IMR-90 (cell line): ENCODE data around the gene AGAP1. TPM values are rescaled to one million over a fixed set of nuclear protein-coding genes. Genes with fewer than 3 reads are reported as not detected.

Experiments
- ATAC-seq: fragments of 200-7000 bp; cut with Tn5 transposase; 2 replicates; pipeline ENCODE4 v1.9.1; 2020; ENCODE audit warnings: low read depth, mild to moderate bottlenecking, moderate library complexity
- BruUV-seq: library from RNA; stranded (reverse); fragments of 400-500 nt; replicated peaks from 2 replicates; lab custom pipeline; 2021; lab: Mats Ljungman, UMichigan
- CTCF ChIA-PET: fragments of 300-600 bp; formaldehyde crosslinking; extraction: SDS; loops from one replicate; lab custom pipeline; 2021; ENCODE audit warnings: antibody characterized with exemption; lab: Yijun Ruan, JAX
- POLR2A ChIA-PET: fragments of 300-600 bp; sonication (Branson Sonifier 250); formaldehyde crosslinking; loops from one replicate; lab custom pipeline; 2022; ENCODE audit warnings: antibody characterized with exemption; ENCODE audit not compliant: unreplicated experiment; lab: Charles Lee
- DNase-seq: peaks from one replicate; pipeline ENCODE4 v3.0.0; 2013
- H2AFZ ChIP-seq: replicated peaks from 2 replicates; pipeline ENCODE3; 2013; ENCODE audit warnings: low read length, mild to moderate bottlenecking; ENCODE audit not compliant: poor library complexity
- H2AK5ac ChIP-seq: 2 replicates; pipeline ENCODE4 v1.6.1; 2013; ENCODE audit warnings: low read depth, low read length, inconsistent platforms
- H2AK9ac ChIP-seq: replicated peaks from 2 replicates; pipeline ENCODE3; 2013; ENCODE audit warnings: mild to moderate bottlenecking, low read depth, low read length, moderate library complexity; ENCODE audit not compliant: poor library complexity
- H2BK120ac ChIP-seq: 2 replicates; pipeline ENCODE4 v1.6.1; 2013; ENCODE audit warnings: low read depth, low read length, inconsistent platforms
- H2BK15ac ChIP-seq: 3 replicates; pipeline ENCODE4 v1.6.1; 2013; ENCODE audit warnings: low read depth, low read length, inconsistent platforms
- H2BK20ac ChIP-seq: 2 replicates; pipeline ENCODE4 v1.6.1; 2013; ENCODE audit warnings: low read depth, mild to moderate bottlenecking, inconsistent platforms, low read length, moderate library complexity
- H2BK5ac ChIP-seq: 2 replicates; pipeline ENCODE4 v1.6.1; 2013; ENCODE audit warnings: mild to moderate bottlenecking, low read depth, low read length, inconsistent platforms; ENCODE audit not compliant: poor library complexity, severe bottlenecking
- H3K14ac ChIP-seq: replicated peaks from 2 replicates; pipeline ENCODE4 v1.6.1; 2013; ENCODE audit warnings: low read depth, low read length, inconsistent platforms
- H3K18ac ChIP-seq: 2 replicates; pipeline ENCODE4 v1.6.1; 2013; ENCODE audit warnings: low read depth, low read length, control low read depth
- H3K23ac ChIP-seq: 2 replicates; pipeline ENCODE4 v1.6.1; 2013; ENCODE audit warnings: low read depth, low read length, inconsistent platforms
- H3K27ac ChIP-seq: 2 replicates; pipeline ENCODE4 v1.5.1; 2013; ENCODE audit warnings: mild to moderate bottlenecking, control low read depth, low read length; ENCODE audit not compliant: insufficient read depth
- H3K27me3 ChIP-seq: 2 replicates; pipeline ENCODE4 v1.6.1; 2013; ENCODE audit warnings: low read length; ENCODE audit not compliant: control insufficient read depth, insufficient read depth
- H3K36me3 ChIP-seq: 2 replicates; pipeline ENCODE4 v1.6.1; 2013; ENCODE audit warnings: low read length, mixed read lengths; ENCODE audit not compliant: control insufficient read depth, insufficient read depth
- H3K4ac ChIP-seq: 2 replicates; pipeline ENCODE4 v1.6.1; 2013; ENCODE audit warnings: low read depth, low read length, inconsistent platforms
- H3K4me1 ChIP-seq: 2 replicates; pipeline ENCODE4 v1.6.1; 2013; ENCODE audit warnings: low read length, mixed read lengths; ENCODE audit not compliant: control insufficient read depth, insufficient read depth
- H3K4me2 ChIP-seq: 2 replicates; pipeline ENCODE4 v1.6.1; 2013; ENCODE audit warnings: low read depth, mild to moderate bottlenecking, control low read depth, low read length, moderate library complexity
- H3K4me3 ChIP-seq: 2 replicates; pipeline ENCODE4 v1.5.1; 2013; ENCODE audit warnings: low read depth, mild to moderate bottlenecking, control low read depth, low read length, moderate library complexity; ENCODE audit not compliant: insufficient read depth
- H3K56ac ChIP-seq: 2 replicates; pipeline ENCODE4 v1.6.1; 2013; ENCODE audit warnings: low read length, inconsistent platforms; ENCODE audit not compliant: insufficient read depth; ENCODE audit errors: extremely low read depth
- H3K79me1 ChIP-seq, 2 experiments: 2 replicates each; pipeline ENCODE4 v1.6.1; 2013; ENCODE audit warnings: low read length in 2 of 2, inconsistent platforms in 1 of 2, low read depth in 1 of 2
- H3K9ac ChIP-seq: 2 replicates; pipeline ENCODE4 v1.6.1; 2013; ENCODE audit warnings: low read depth, low read length, control low read depth
- H3K9me1 ChIP-seq: 2 replicates; pipeline ENCODE4 v1.6.1; 2013; ENCODE audit warnings: low read length, inconsistent platforms; ENCODE audit not compliant: insufficient read depth
- H3K9me3 ChIP-seq: 2 replicates; pipeline ENCODE4 v1.6.1; 2013; ENCODE audit warnings: low read length; ENCODE audit not compliant: control insufficient read depth, insufficient read depth
- H4K20me1 ChIP-seq: 2 replicates; pipeline ENCODE4 v1.6.1; 2013; ENCODE audit warnings: low read length, inconsistent platforms; ENCODE audit not compliant: insufficient read depth
- H4K5ac ChIP-seq: 2 replicates; pipeline ENCODE4 v1.6.1; 2013; ENCODE audit warnings: mild to moderate bottlenecking, low read depth, low read length, control low read depth
- H4K8ac ChIP-seq, 2 experiments: 2 replicates each; pipeline ENCODE4 v1.6.1; 2013; ENCODE audit warnings: low read depth in 2 of 2, low read length in 2 of 2, control low read depth in 1 of 2, inconsistent platforms in 1 of 2
- H4K91ac ChIP-seq: 2 replicates; pipeline ENCODE4 v1.6.1; 2013; ENCODE audit warnings: low read depth, low read length, inconsistent platforms; ENCODE audit not compliant: insufficient read depth
- CEBPB ChIP-seq: IDR thresholded peaks from 2 replicates; pipeline ENCODE4 v1.6.1; 2012; ENCODE audit warnings: low read depth, low read length, improper control_type of control experiment
- RFX5 ChIP-seq: IDR thresholded peaks from 2 replicates; pipeline ENCODE4 v1.8.0; 2012; ENCODE audit warnings: low read depth, mild to moderate bottlenecking, low read length, moderate library complexity
- SMC3 ChIP-seq: fragments of 150-350 bp; IDR thresholded peaks from 2 replicates; pipeline ENCODE4 v1.6.1; 2016; ENCODE audit warnings: low read depth, mild to moderate bottlenecking, antibody characterized with exemption, low read length, moderate library complexity
- WGBS, 2 experiments: methylation state at CpG; one replicate each; pipeline versions ENCODE4 v1.1.5 to v1.1.7; 2013; ENCODE audit warnings: missing lambda C conversion rate in 2 of 2; ENCODE audit not compliant: insufficient read length in 1 of 2; ENCODE audit errors: extremely low coverage in 2 of 2; 5-methylcytosine and 5-hydroxymethylcytosine counted together
- dilution Hi-C: fragments of 300-500 bp; cut with HindIII; formaldehyde crosslinking; loops from one replicate; pipeline ENCODE4 v1.14.3; 2018; ENCODE audit warnings: low sequenced_read_pairs; ENCODE audit not compliant: unreplicated experiment
- in situ Hi-C: fragments of 300-500 bp; cut with MboI; formaldehyde crosslinking; loops from 3 replicates; pipeline ENCODE4 v1.14.3; 2019; ENCODE audit warnings: low sequenced_read_pairs, inconsistent platforms, mixed read lengths
- intact Hi-C: fragments of 100-400 bp; cut with micrococcal nuclease; formaldehyde crosslinking; loops from 2 replicates; pipeline ENCODE4 v1.10.0; 2022
- polyA plus RNA-seq, 3 experiments: library from polyadenylated mRNA; depleted of rRNA; stranded (reverse); fragments of >200 nt; gene quantifications; 2 replicates each; pipeline ENCODE4 v1.2.3, GENCODE V29; 2012; ENCODE audit warnings: low replicate concordance in 1 of 3
- total RNA-seq: library from RNA; depleted of rRNA; stranded (reverse); fragments of >200 nt; gene quantifications from 2 replicates; pipeline ENCODE4 v1.2.3, GENCODE V29; 2012
- TF ChIP-seq, protein P1 (sequence below): fragments of 150-350 bp; IDR thresholded peaks from 2 replicates; pipeline ENCODE4 v1.6.1; 2016; ENCODE audit warnings: low read depth, mild to moderate bottlenecking, low read length, moderate library complexity, borderline replicate concordance
- TF ChIP-seq, protein P2 (sequence below): fragments of 150-350 bp; IDR thresholded peaks from 2 replicates; pipeline ENCODE4 v1.6.1; 2017; ENCODE audit warnings: mild to moderate bottlenecking, antibody characterized with exemption, low read length, low read depth

AGAP1 gene
- total and polyA plus RNA-seq, 2 of the 4 experiments (the other 2 are of a cell fraction), result 15.1 to 16.4 TPM

DNA sequence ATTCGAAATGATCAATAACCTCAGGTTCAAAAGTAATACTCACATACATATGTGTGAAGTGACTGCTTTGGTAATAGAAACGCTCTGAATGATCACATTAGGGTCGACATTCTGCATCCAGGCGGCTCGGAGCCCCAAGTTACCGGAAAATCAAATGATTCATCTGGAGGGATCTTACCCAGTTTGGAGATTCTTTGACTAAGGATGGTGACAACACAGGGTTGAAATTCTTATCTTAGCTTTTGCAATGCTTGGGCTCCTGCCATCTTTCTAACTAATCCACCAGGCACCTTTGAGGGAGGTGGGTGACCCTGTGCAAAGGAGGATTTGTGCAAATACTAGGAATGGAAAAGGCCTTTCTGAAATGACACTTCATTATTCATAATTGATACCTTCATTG lies 663.5 kb downstream of the AGAP1 start:
- Histone ChIP-seq H4K8ac (no peak overlapping the region), H2BK15ac (no peak overlapping the region), H4K5ac (no peak overlapping the region), H2AFZ (no peak overlapping the region), H3K23ac (no peak overlapping the region), H3K79me1 (no peaks in the 10 kb centered on the region), H4K91ac (no peak overlapping the region), H3K9ac (no peak overlapping the region), H3K4me1 (no peaks in the 10 kb centered on the region), H3K4me2 (no peak overlapping the region), H3K9me3 (peaks cover 2% of the 10 kb centered on the region), H3K27ac (no peak overlapping the region), H4K20me1 (no peaks in the 10 kb centered on the region), H2BK20ac (no peak overlapping the region), H3K56ac (no peak overlapping the region), H3K14ac (no peak overlapping the region), H3K4ac (no peak overlapping the region), H2AK5ac (no peak overlapping the region), H2BK5ac (no peak overlapping the region), H3K27me3 (peaks cover 67% of the 10 kb centered on the region), H3K9me1 (no peaks in the 10 kb centered on the region), H3K4me3 (no peak overlapping the region), H2BK120ac (no peak overlapping the region), H2AK9ac (no peak overlapping the region), H3K18ac (no peak overlapping the region), H3K36me3 (no peaks in the 10 kb centered on the region)
- intact Hi-C loops (no loop called here), in situ Hi-C loops (loop anchor here (25.0 kb wide), 1 partner anchor 545 kb away; no protein-coding TSS in a partner anchor), dilution Hi-C loops (no loop called here)
- ATAC-seq, result no peak
- no CpG with 5 or more reads among the region's 6 CpGs for WGBS, 2 experiments
- BruUV-seq, result no TSS peak
- POLR2A ChIA-PET, result no interaction called here
- no peak for DNase-seq
- no peak for TF ChIP-seq CEBPB
- TF ChIP-seq RFX5, result no peak
- TF ChIP-seq SMC3, result no peak
- TF ChIP-seq, protein P1, sequence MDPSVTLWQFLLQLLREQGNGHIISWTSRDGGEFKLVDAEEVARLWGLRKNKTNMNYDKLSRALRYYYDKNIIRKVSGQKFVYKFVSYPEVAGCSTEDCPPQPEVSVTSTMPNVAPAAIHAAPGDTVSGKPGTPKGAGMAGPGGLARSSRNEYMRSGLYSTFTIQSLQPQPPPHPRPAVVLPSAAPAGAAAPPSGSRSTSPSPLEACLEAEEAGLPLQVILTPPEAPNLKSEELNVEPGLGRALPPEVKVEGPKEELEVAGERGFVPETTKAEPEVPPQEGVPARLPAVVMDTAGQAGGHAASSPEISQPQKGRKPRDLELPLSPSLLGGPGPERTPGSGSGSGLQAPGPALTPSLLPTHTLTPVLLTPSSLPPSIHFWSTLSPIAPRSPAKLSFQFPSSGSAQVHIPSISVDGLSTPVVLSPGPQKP, result no peak
- TF ChIP-seq, protein P2, sequence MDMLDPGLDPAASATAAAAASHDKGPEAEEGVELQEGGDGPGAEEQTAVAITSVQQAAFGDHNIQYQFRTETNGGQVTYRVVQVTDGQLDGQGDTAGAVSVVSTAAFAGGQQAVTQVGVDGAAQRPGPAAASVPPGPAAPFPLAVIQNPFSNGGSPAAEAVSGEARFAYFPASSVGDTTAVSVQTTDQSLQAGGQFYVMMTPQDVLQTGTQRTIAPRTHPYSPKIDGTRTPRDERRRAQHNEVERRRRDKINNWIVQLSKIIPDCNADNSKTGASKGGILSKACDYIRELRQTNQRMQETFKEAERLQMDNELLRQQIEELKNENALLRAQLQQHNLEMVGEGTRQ, result no peak
- CTCF ChIA-PET, result no interaction called here
